ENCODE measurements around the gene TEX30. TPM values are rescaled to one million over a fixed set of nuclear protein-coding genes. Genes with fewer than 3 reads are reported as not detected.

TEX30 gene
- total RNA-seq, 1 donor from 2014 or later = 10.1 TPM

GRCh38 chr13:102779436-102780159, 6.0 kb upstream of the TEX30 start:
- Histone ChIP-seq H3K4me3 (no peak overlapping the region), H3K27ac (no peak overlapping the region), H3K4me1 (no peaks in the 10 kb centered on the region), H3K36me3 (no peaks in the 10 kb centered on the region), H3K27me3 (no peaks in the 10 kb centered on the region), H3K9me3 (no peaks in the 10 kb centered on the region)
- intact Hi-C loops (cut with DNase I) = no loop called here
- TF ChIP-seq POLR2A (IDR thresholded peaks at IDR 0.05) (no peak), POLR2AphosphoS5 (IDR thresholded peaks at IDR 0.05; ENCODE audit: insufficient read depth in 1 of 2, low read depth in 1 of 2) (no peak), CTCF (IDR thresholded peaks at IDR 0.05) (no peak)
- no peak for DNase-seq (ENCODE audit: extremely low spot score in 2 of 2)

- Histone ChIP-seq H3K9me3 (no peaks in the 10 kb centered on the region), H3K27ac (no peak overlapping the region), H3K4me3 (no peak overlapping the region), H3K4me1 (peaks cover 10% of the 10 kb centered on the region), H3K27me3 (no peaks in the 10 kb centered on the region), H3K36me3 (no peaks in the 10 kb centered on the region)
- DNase-seq (ENCODE audit: extremely low spot score in 2 of 2) = no peak
- TF ChIP-seq POLR2AphosphoS5 (IDR thresholded peaks at IDR 0.05; ENCODE audit: insufficient read depth in 1 of 2, low read depth in 1 of 2) (no peak), CTCF (IDR thresholded peaks at IDR 0.05) (no peak), POLR2A (IDR thresholded peaks at IDR 0.05) (no peak)
- intact Hi-C loops (cut with DNase I) = no loop called here
These were observed 4.2 kb upstream of the TEX30 start for GRCh38 chr13:102777736-102778135.

GRCh38 chr13:102776271-102776670, 2.7 kb upstream of the TEX30 start:
- TF ChIP-seq POLR2AphosphoS5 (IDR thresholded peaks at IDR 0.05; ENCODE audit: insufficient read depth in 1 of 2, low read depth in 1 of 2) (no peak), CTCF (IDR thresholded peaks at IDR 0.05) (no peak), POLR2A (IDR thresholded peaks at IDR 0.05) (no peak)
- intact Hi-C loops (cut with DNase I) = no loop called here
- DNase-seq (ENCODE audit: extremely low spot score in 2 of 2) = no peak

GRCh38 chr13:102774591-102775520, 1.3 kb upstream of the TEX30 start:
- no peak for TF ChIP-seq CTCF (IDR thresholded peaks at IDR 0.05)
- no peak for TF ChIP-seq POLR2AphosphoS5 (IDR thresholded peaks at IDR 0.05; ENCODE audit: insufficient read depth in 1 of 2, low read depth in 1 of 2)
- no peak for TF ChIP-seq POLR2A (IDR thresholded peaks at IDR 0.05)
- Histone ChIP-seq H3K27ac (no peak overlapping the region), H3K4me1 (peaks cover 16% of the 10 kb centered on the region), H3K36me3 (no peaks in the 10 kb centered on the region), H3K9me3 (no peaks in the 10 kb centered on the region), H3K4me3 (no peak overlapping the region), H3K27me3 (no peaks in the 10 kb centered on the region)
- DNase-seq (ENCODE audit: extremely low spot score in 2 of 2) = no peak
- intact Hi-C loops (cut with DNase I) = no loop called here

More at GRCh38 chr13:102776271-102776670, 2.7 kb upstream of the TEX30 start:
- Histone ChIP-seq H3K9me3 (no peaks in the 10 kb centered on the region), H3K27me3 (no peaks in the 10 kb centered on the region), H3K27ac (no peak overlapping the region), H3K4me3 (no peak overlapping the region), H3K36me3 (no peaks in the 10 kb centered on the region), H3K4me1 (peaks cover 16% of the 10 kb centered on the region)

Measured in vagina (tissue), 2 donors.